Gastroesophageal sphincter (tissue), 4 donors: ENCODE results near the gene CDIPT. TPM values are rescaled to one million over a fixed set of nuclear protein-coding genes. Genes with fewer than 3 reads are reported as not detected.

Source experiments
- ATAC-seq: fragments of 150-250 bp; one replicate; pipeline ENCODE4 v1.9.1; 2016; ENCODE audit warnings: mild to moderate bottlenecking, moderate library complexity
- H3K27ac ChIP-seq, 4 donors: fragments of 200-600 bp; sonication (generic) in 3 of 4; 1 replicate in 3 of 4; 2 replicates in 1 of 4; pipeline ENCODE4 v1.5.1; 2016 to 2019
- H3K27me3 ChIP-seq: fragments of 200-600 bp; sonication (generic); one replicate; pipeline ENCODE4 v1.5.1; 2019
- H3K36me3 ChIP-seq, 2 donors: fragments of 200-600 bp; sonication (generic); one replicate each; pipeline ENCODE4 v1.5.1; 2019; ENCODE audit warnings: control low read depth in 1 of 2
- H3K4me1 ChIP-seq, 3 donors: fragments of 200-600 bp; sonication (generic); 1 replicate in 2 of 3; 2 replicates in 1 of 3; pipeline ENCODE4 v1.5.1; 2016 to 2019; ENCODE audit warnings: control low read depth in 2 of 3
- H3K4me3 ChIP-seq, 2 donors: fragments of 200-600 bp; sonication (generic); one replicate each; pipeline ENCODE4 v1.5.1; 2019; ENCODE audit warnings: mild to moderate bottlenecking in 1 of 2, moderate library complexity in 1 of 2
- H3K9me3 ChIP-seq, 3 donors: fragments of 200-600 bp; sonication (generic); one replicate each; pipeline ENCODE4 v1.5.1; 2017 to 2019; ENCODE audit warnings: control low read depth in 2 of 3
- EP300 ChIP-seq: sonication (generic); formaldehyde crosslinking; IDR thresholded peaks from one replicate; pipeline ENCODE4 v1.6.1; 2017; ENCODE audit warnings: antibody characterized with exemption, mild to moderate bottlenecking
- POLR2A ChIP-seq, 2 donors: fragments of 450-650 bp; IDR thresholded peaks; one replicate each; pipeline ENCODE4 v1.6.1; 2017; ENCODE audit warnings: antibody characterized with exemption in 2 of 2, mild to moderate bottlenecking in 2 of 2, moderate library complexity in 1 of 2
- POLR2AphosphoS5 ChIP-seq: sonication (generic); formaldehyde crosslinking; IDR thresholded peaks from one replicate; pipeline ENCODE4 v1.6.1; 2017; ENCODE audit warnings: antibody characterized with exemption
- WGBS, 2 donors: methylation state at CpG; one replicate each; pipeline ENCODE4 v1.1.5; 2018; ENCODE audit warnings: low coverage in 1 of 2; 5-methylcytosine and 5-hydroxymethylcytosine counted together
- total RNA-seq, 4 donors: library from RNA; depleted of rRNA; stranded (reverse); fragments of >200 nt; gene quantifications; one replicate each; pipeline ENCODE4 v1.1.0, GENCODE V29; 2016
- TF ChIP-seq, protein P1 (sequence below), 4 experiments: fragments of 200-600 bp in 2 of 4; fragments of 450-650 bp in 2 of 4; sonication (generic) in 1 of 4; IDR thresholded peaks; one replicate each; pipeline ENCODE4 v1.5.1; 2017 to 2019; ENCODE audit warnings: antibody characterized with exemption in 4 of 4, mild to moderate bottlenecking in 2 of 4, moderate library complexity in 2 of 4

Gene CDIPT
- total RNA-seq, 4 donors from 2014 or later, result 119 to 167 (median 130) TPM

DNA sequence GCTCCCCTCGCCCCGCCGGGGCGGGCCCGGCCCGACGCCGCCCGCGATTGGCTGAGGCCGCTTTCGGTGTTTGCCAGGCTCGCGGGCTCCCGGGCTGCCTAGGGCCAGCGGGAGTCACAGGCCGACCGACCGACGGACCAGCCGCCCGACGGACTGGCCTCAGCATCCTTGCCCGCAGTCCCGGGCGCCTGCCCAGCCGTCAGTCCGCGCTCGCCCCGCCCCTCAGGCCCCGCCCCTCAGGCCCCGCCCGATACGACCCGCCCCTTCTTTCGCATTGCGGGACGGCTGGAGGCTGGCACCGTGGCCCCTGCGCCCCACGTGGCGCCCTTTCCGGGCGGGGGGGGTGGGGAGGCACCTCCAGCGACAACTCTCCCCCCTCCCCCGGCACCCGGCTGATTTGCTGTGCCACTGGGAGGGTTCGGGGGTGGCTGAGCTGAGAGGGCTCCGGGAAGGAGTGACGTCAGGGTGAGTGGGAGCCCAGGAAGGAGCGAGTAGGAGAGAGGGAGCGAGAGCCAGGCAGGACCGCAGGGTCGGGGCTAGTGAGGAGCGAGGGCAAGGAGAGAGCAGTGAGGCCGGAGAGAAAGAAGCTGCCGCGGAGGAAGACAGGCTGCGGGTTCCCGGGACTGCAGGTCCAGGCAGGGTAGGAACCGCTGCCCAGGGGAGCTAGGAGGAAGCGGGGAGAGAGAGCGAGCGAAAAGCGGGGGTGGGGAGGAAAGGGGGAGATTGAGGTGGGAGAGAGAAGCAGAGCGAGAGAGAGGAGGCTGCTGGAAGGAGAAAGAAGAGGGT, 37.3 kb upstream of the CDIPT start, which contains the start of gene ASPHD1:
Gene ASPHD1, plus strand, starts transcription at position 387 of the 786 bp plus-strand sequence. CDS start 484 bp downstream, outside the sequence.
- peak; percentile 88 for ATAC-seq
- H3K4me3 ChIP-seq, result peak within 1 kb of the TSS; percentile 30 to 60
- no peak within 1 kb of the TSS for H3K27ac ChIP-seq
- no peaks in the 10 kb centered on the region for H3K9me3 ChIP-seq
- TF ChIP-seq, protein P1, sequence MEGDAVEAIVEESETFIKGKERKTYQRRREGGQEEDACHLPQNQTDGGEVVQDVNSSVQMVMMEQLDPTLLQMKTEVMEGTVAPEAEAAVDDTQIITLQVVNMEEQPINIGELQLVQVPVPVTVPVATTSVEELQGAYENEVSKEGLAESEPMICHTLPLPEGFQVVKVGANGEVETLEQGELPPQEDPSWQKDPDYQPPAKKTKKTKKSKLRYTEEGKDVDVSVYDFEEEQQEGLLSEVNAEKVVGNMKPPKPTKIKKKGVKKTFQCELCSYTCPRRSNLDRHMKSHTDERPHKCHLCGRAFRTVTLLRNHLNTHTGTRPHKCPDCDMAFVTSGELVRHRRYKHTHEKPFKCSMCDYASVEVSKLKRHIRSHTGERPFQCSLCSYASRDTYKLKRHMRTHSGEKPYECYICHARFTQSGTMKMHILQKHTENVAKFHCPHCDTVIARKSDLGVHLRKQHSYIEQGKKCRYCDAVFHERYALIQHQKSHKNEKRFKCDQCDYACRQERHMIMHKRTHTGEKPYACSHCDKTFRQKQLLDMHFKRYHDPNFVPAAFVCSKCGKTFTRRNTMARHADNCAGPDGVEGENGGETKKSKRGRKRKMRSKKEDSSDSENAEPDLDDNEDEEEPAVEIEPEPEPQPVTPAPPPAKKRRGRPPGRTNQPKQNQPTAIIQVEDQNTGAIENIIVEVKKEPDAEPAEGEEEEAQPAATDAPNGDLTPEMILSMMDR (IDR thresholded peaks at IDR 0.05), result no peak
- TF ChIP-seq EP300, result no peak
- no peak for TF ChIP-seq POLR2AphosphoS5
- no peak for TF ChIP-seq POLR2A (IDR thresholded peaks at IDR 0.05)
- 0 to 2% methylated on average over 1 to 16 of the region's 67 CpGs for WGBS, 2 donors
- peaks cover 0 to 23% (median 4%) of the 10 kb centered on the region in 3 donors for H3K4me1 ChIP-seq
- no peaks in the 10 kb centered on the region for H3K36me3 ChIP-seq
- H3K27me3 ChIP-seq, result peaks cover 60% of the 10 kb centered on the region

DNA sequence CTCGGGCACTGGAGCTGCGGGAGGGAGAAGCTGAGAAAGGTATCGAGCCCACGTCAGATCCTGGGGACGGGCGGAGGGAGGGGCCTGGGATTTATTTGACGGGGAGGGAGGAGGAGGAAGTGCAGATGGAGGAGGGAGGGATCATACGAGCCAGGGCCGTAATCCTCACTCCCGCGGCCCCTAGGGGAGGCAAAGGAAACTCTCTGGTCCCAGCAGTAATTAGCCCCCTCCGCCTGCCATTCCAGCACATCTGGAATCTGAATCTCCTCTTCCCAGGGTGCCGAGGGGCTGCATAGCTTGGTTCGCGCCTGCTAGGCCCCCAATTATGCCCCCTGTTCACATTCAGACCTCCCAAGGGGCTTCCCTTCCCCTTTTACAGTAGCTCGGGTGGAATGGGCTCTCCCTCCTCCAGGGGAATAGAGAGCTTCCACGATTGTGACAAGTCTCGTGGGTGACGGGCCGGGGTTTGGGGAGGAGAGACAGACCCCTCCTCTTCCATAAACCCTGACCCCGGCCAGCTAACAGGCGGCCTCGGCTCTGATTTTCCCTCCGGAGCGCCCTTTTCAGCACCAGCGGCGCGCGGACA, 36.6 kb upstream of the CDIPT start, which contains the start of gene SEZ6L2:
Gene SEZ6L2, minus strand, starts transcription at position 35 of the 586 bp plus-strand sequence. CDS start 531 bp downstream, outside the sequence.
- Histone ChIP-seq H3K4me3 (peak within 1 kb of the TSS; percentile 30 to 60), H3K36me3 (no peaks in the 10 kb centered on the region), H3K4me1 (peaks cover 0 to 23% (median 4%) of the 10 kb centered on the region in 3 donors), H3K27me3 (peaks cover 62% of the 10 kb centered on the region), H3K27ac (no peak within 1 kb of the TSS), H3K9me3 (no peaks in the 10 kb centered on the region)
- no peak for ATAC-seq
- WGBS, 2 donors, result 0% methylated on average over 9 to 16 of the region's 29 CpGs
- TF ChIP-seq, protein P1 (IDR thresholded peaks at IDR 0.05), result no peak
- TF ChIP-seq EP300 (no peak), POLR2A (IDR thresholded peaks at IDR 0.05) (no peak)

DNA sequence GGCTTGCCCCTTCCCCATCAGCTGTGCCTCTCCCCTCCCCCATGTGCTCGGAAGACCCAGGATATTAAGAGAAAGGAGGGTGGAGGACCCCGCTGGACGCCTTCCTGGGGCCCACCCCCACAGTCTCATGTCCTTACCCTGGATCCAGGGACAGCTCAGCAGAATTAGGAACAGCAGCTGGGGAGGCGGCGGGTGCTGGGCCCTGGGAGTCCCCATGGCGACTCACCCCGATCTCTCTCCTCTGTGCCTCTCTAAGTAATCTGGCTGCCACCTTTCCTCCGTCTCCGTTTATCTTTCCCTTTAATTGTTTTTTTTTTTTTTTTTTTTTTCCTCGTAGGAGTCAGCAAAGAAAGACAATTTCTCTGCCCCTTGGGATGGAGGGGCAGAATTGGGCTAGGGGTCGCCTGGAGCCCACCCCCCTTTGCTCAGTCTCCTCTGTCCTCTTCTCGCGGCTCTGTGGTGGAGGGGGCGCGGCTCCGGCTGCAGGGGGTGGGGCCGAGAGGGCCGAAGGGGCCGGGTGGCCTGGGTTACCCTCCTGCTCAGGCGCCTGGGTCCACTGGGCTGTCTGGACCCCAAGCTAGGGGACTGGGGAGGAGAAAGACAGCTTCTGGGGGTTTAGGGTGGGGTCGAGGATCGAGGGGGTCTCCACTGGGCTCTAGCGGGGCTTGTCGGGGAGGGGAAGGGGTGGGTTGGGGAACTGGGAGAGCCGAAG, 35.9 kb upstream of the CDIPT start:
- Histone ChIP-seq H3K4me1 (peaks cover 0 to 23% (median 4%) of the 10 kb centered on the region in 3 donors), H3K4me3 (peak overlapping the region in 1 of 2 donors; percentile 60), H3K36me3 (no peaks in the 10 kb centered on the region), H3K27ac (no peak overlapping the region), H3K9me3 (no peaks in the 10 kb centered on the region), H3K27me3 (peaks cover 62% of the 10 kb centered on the region)
- TF ChIP-seq POLR2A (IDR thresholded peaks at IDR 0.05) (no peak), EP300 (no peak)
- TF ChIP-seq, protein P1 (IDR thresholded peaks at IDR 0.05), result no peak
- no peak for ATAC-seq
- WGBS, 2 donors, result 1 to 2% methylated on average over 8 to 14 of the region's 25 CpGs

DNA sequence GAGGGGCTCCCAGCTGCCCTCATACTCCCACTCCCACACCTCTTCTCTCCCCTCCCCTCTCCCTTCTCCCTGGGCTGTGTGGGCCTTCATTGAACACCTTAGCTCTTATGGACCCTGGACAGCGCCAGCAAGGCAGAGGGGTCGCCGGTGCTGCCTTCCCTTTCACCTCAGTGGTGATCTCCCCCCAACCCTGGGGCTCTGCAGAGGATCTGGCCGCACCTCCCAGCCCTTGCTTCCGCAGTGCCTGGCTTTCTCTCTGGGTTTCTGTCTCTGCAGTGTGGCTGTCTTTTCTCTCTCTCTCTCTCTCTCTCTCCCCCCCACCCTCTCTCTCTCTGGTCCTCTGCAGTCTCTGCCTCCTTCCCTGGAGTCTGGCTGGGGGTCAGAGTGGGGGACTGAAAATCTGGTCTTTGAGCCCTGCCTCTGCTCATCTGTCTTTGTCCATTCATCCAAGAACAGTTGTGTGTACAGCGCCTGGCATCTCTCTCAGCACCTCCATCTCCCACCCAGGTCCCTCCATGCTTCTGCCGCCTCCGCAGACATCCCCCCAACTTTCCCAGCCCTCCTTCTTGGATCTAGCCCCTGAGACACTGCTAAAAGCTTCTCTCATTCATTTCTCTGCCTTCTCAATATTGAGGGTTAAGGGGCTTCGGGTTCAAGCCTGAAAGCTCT, 35.2 kb upstream of the CDIPT start:
- no peaks in the 10 kb centered on the region for H3K9me3 ChIP-seq
- 3 to 8% methylated on average over 5 to 8 of the region's 9 CpGs for WGBS, 2 donors
- H3K36me3 ChIP-seq, result no peaks in the 10 kb centered on the region
- no peak for ATAC-seq
- H3K4me3 ChIP-seq, result no peak overlapping the region
- H3K4me1 ChIP-seq, result peaks cover 0 to 23% (median 4%) of the 10 kb centered on the region in 3 donors
- peaks cover 62% of the 10 kb centered on the region for H3K27me3 ChIP-seq
- H3K27ac ChIP-seq, result no peak overlapping the region
- TF ChIP-seq, protein P1 (IDR thresholded peaks at IDR 0.05), result no peak
- no peak for TF ChIP-seq POLR2AphosphoS5
- no peak for TF ChIP-seq POLR2A (IDR thresholded peaks at IDR 0.05)
- TF ChIP-seq EP300, result no peak
